ENCODE data around the gene PAX8.
"Not testable (repeated sequence)": the region's sequence is repeated elsewhere in the genome, so short reads cannot be mapped to it uniquely, and the experiment has no call there.

The PAX8 gene

GRCh38 chr2:113278742-113279139 is at the start of gene PAX8:
TSS of gene PAX8 (minus strand) at chr2:113278921. CDS start at chr2:113278394, 527 bp downstream.
- no peak for DNase-seq

GRCh38 chr2:113328043-113328442 is 49.3 kb upstream of the PAX8 start:
- DNase-seq: no peak

DNA sequence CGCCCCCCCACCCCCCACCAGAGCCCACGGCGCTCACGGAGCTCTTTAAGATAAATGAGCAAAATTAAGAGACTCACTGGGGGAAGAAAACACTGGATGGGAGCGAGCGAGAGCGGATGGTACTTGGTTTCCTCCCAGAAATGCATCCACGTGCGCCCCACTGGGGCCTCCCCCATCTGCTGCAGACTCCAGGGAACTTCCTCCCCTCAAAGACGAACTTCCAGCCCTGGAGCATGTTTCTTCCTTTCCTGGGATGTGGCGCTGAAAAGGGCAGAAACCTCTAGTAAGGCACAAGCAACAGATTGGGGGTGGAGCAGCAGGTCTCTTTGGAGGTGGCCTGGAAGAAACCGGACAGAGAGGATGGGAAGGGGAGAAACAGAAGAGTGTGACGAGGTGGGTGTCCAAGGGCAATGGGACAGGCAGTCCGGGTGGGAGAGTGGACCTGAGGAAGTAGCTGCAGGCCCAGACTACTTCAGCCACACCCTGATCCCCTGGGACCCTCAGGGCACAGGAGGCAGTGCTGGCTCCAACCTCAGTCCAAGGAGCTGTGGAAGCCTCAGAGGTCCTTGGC is 46.5 kb upstream of the PAX8 start:
- DNase-seq: not testable (repeated sequence)

- peak; percentile 73 for DNase-seq
Observed at GRCh38 chr2:113324684-113325160, 46.0 kb upstream of the PAX8 start.

- DNase-seq: not testable (repeated sequence)
Observed at GRCh38 chr2:113323129-113323528, 44.4 kb upstream of the PAX8 start.

- DNase-seq: not testable (repeated sequence)
Observed at GRCh38 chr2:113320106-113320505, 41.4 kb upstream of the PAX8 start.

- not testable (repeated sequence) for DNase-seq
Observed at GRCh38 chr2:113318941-113319340, 40.2 kb upstream of the PAX8 start.

- no peak for DNase-seq
Observed at GRCh38 chr2:113316085-113316484, 37.4 kb upstream of the PAX8 start.

- DNase-seq: not testable (repeated sequence)
Observed at GRCh38 chr2:113314663-113315062, 35.9 kb upstream of the PAX8 start.

- DNase-seq: not testable (repeated sequence)
Observed at GRCh38 chr2:113314176-113314575, 35.5 kb upstream of the PAX8 start.

DNA sequence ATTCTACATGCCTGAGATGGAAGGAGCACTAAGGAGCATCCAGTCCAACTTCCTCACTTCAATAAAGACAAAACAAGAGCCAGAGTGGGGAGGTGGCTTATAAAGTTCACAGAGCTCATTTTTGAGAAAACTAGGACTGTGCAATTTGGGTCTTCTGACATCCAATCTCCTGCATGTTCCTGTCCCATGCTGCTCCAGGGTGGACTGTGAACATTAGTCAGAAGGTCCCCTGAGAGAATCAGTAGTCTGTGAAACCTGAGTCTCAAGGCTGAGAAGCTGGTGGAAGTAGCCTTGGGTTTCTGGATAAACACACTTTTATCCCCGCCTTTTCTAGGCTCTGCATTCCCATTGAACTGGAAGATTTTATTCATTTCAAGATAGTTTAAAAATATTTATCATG is 33.1 kb upstream of the PAX8 start:
- DNase-seq: not testable (repeated sequence)

GRCh38 chr2:113311191-113311590 is 32.5 kb upstream of the PAX8 start:
- not testable (repeated sequence) for DNase-seq

- no peak for DNase-seq
Observed at GRCh38 chr2:113309655-113310387, 31.1 kb upstream of the PAX8 start.

GRCh38 chr2:113308784-113309183 is 30.1 kb upstream of the PAX8 start:
- DNase-seq: not testable (repeated sequence)

DNA sequence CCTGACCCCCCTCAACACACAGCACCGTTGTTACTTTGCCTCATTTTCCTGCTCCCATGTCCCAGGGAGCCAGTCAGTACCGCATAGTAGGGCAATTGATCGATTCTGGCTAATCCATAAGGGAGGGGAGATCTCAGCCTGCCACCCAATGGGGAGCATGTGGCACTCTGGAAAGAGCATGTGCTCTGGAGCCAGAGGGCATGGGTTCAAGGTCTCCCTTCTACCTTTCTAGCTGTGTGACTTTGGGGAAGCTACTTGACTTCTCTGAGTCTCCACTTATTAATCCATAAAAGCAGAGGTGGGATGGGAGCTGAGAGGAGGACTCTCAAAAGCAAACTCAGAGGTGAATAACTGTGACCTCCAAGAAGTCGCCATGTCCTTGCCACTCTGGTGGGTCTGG is 27.5 kb upstream of the PAX8 start:
- not testable (repeated sequence) for DNase-seq

DNA sequence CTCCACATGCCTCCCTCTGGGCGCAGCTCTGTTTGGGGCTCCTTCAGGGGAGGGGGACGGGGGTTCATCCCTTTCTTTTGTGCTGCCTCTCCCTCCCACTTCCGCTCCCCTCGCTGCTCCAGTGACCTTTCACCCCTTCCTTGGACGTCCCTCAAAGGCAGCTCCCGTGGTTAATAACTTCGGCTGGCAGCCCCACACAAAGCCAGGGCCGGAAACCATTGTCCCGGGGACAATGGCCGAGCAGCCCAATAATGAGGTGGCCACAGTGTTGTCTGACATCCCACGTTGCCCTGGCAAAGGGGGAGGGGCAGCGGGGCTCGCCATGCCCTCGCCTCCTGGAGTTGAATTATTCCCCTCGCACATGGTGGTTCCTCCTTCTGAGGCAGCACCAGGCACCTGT is 27.0 kb upstream of the PAX8 start:
- DNase-seq: not testable (repeated sequence)

DNA sequence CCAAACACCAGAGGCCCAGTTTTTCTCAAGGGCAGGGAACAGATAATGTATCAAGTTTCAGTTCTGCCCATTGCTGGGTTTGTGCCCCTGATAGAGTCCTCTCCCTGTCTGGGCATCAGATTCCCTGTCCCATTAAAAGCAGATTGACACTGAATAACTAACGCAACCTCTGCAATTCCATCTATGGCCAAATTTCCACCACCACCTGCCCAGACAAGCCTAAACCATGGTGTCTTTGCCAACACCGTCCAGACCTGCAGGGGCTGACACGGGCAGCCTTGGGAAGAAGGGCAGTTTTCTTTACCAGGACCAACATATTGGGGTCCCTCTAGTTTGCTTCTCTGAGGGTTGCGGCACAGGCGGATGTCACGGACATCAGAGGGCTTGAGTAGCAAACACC is 26.4 kb upstream of the PAX8 start:
- DNase-seq: no peak

DNA sequence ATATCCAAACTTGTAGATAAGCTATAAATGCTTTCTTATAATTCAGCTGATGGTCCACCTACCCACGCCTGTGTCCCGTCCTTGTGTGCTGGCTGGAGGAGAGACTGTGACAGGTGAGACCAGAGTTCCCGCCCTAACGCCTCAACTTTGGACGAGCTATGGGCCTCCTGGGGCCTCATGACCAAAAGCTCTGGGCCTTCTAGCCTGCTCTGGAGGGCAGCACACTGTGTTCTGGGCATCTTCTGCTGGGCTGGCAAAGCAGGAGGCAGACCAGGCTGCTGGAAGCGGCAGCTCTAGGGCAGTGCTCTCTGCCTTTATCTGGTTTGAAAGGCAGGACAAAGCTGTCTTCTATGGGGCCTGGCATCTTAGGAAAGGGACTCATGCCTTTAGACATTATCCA is 26.0 kb upstream of the PAX8 start:
- DNase-seq: no peak

DNA sequence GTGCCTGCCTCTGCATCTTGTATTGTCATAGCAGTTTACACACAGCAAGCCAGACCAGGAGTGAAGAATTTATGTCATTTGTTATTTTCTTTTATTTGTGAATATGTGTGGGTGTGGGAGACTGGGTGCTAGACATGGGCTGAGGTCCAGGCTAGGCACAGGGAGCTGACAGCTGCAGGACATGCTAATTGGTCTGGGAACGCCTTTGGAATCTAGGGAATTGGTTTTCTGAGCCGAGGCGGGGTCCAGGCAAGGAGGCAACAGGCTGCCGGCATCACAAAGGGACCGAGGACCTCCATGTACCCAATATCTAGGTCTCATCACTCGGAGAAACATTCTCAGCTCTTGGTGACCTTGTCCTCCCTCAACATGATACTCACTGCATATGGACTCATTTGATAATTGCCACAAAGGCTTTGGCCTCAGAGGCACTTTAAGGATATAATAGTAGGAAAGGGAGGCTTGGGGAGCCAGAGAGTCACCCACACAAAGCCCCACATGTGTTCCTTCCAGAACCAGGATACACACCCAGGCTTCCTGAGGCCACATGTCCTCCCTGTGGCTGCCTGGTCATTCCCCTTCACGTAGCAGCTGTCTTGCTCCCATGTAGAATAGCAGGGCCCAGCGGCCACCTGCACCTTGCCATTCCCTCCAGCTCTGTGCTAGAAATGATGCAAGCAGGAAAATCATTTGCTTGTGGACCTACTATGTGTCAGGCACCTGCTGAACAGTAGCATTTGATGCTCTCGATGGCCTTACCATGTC is 23.7 kb upstream of the PAX8 start:
- DNase-seq: not testable (repeated sequence)

GRCh38 chr2:113300281-113300680 is 21.6 kb upstream of the PAX8 start:
- no peak for DNase-seq

GRCh38 chr2:113298176-113298575 is 19.5 kb upstream of the PAX8 start:
- no peak for DNase-seq

- peak; percentile 71 for DNase-seq
Observed at GRCh38 chr2:113297590-113297989, 18.9 kb upstream of the PAX8 start.

DNA sequence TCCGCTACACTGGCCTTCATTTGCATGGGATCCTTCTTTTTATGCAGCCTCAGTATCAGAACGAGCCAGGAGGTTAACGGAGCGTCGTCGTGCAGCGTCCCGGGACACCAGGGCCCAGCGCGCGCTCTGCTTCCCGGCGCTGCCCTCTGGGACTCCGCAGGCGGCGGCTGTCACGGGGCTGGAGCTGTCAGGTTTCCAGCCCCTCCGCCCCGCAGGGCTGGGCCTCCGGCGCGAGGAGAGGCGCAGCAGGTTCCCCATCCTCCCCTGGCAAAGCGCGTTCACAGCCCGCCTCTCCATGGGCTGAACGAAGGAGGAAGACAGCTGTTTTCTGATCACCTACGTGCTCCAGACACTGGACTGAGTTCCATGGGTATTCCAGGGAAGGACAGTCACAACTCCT is 12.5 kb upstream of the PAX8 start:
- DNase-seq: no peak

DNA sequence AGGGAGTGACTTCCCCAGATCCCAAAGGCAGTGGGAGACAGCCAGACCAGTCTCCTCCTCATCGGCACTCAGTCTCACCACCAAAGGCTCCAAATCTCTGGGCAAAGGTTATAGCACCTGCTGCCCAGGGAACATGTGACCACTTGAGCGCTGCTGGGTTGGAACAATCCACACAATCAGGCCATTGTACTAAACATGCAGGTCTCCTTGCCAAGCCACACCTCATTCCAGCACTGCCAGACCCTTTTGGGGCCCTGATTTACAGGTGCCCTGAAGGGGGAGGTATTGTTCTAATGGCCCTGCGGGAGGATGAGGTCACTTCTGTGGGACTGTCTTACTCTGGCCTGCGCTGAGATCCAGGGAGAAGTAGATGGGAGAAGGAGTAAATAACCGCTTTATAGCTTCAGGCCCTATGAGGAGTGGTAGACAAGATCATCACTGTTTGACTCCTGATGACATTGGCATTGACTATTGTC is 10.0 kb upstream of the PAX8 start:
- DNase-seq: not testable (repeated sequence)

Measured in activated effector memory CD4-positive, alpha-beta T cell treated with anti-CD3 and anti-CD28 coated beads, Interleukin-2, amount 50 U/mL, for 16 hours (primary cell).